ENCODE data around the gene CDKL5. TPM values are rescaled to one million over a fixed set of nuclear protein-coding genes. Genes with fewer than 3 reads are reported as not detected.

Gene CDKL5
- polyA plus RNA-seq, 1 donor: 14.8 TPM

DNA sequence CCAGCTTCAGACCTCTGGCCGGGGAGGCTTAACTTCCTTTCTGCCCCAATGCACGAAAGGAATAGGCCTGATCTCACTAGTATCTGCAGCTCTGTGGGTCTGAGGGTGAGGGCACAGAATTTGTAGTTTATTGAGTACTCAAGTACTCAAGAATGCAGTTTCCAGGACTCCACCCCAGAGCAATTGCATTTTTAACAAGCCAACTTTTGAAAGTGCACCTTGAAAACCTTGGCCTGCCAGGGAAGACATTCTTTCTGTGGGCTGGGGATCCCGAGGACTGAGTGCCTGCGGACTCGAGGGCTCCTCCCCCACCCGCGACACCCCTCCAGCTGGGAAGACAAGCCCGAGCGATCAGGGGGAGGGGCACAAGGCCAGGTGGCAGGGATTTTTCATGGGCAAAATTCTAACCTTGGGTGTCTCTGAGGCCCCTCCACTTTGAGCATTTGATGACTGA, 224.1 kb downstream of the CDKL5 start:
- peak; percentile 11 for DNase-seq

DNA sequence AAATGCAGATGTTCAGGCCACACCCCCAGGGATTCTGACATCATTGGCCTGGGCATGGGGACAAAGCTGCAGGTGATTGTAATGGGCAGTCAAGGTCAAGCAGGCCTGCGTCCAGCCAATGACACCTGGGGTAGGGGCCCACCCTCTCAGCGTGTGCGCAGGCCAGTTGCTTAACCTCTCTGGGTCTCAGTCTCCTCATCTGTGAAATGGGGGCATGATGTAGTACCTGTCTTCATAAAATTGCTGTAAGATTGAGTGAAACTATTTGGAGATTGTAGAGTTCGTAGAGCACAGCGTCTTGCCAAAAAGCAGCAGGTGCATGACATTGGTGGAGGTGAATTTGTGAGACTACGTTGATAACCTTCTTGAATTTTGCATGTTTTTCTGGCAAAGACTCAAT, 225.3 kb downstream of the CDKL5 start:
- no peak for DNase-seq

DNA sequence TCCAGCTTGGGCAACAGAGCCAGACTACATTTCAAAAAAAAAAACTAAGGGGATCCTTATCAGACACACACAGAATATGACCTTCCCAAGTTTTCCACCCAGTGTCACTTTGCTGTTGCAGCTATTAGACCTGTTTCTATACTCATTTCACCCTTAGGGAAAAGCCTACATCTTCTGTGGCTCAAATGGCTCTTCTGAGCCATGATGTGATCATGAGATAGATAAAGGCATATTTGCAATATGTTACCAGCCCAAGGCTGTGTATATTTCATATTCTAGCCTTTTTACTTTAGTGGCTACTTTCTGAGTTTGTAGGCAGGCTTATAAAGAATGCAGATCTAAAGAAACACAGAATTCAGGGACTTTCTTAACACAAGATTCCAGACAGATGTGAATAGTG, 227.2 kb downstream of the CDKL5 start:
- no peak for DNase-seq

DNA sequence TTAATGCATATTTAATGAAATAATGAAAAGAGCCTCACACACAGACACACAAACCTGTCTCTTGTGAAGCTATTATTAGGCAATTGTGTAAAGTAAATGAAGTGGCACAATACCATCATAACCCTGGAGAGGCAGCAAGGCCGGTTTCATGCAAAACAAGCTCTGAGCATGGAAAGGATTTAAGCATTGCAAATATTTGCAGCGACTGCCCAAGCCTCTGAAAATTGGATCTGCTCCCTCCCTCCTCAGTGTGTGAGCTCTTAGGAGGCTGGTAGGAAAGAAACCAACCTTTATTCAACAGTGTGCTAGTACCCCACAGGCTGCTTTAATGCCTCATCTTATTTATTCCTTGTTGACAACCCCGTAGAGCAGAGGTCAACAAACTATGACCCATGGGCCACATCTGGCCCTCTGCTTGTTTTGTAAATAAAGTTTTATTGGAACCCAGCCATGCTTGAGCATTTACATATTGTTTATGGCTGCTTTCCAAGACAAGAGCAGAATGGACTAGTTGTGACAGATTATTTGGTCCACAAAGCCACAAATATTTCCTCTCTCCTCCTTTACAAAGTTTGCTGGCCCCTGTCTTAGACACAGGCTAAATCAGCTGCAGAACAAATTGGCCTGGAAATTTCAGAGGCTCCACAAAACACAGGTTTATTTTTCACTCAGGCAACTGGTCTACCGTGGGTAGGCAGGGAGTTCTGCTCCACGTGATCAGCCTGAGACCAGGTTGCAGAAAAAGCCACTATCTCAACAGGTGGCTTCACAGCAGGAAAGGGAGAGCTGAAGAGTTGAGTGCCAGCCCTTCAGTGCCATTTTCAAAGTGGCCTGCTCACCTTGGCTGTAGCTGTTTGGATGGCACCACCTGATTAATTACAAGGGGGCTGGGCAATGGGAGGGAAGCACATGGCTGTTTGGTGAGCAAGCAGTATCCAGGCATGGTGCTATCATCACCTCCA, 229.7 kb downstream of the CDKL5 start:
- DNase-seq: no peak

DNA sequence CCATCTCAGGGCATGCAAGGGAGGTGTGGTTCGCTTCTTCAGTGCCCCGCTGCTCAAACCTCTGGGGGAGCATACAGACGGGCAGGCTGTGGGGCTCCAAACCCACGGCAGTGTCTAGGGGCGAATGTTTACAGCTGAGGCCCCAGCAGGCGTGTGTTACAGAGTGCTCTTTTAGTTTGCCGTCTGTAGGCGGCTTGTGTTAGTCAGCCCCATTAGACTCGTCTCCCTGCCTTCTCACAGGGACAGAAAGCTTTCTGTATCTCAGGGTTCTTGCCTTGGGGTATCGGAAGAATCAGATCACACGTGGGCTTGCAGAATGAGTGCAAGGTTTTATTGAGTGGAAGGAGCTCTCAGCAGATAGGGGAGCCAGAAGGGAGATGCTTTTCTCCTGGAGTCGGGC, 235.9 kb downstream of the CDKL5 start:
- no peak for DNase-seq

DNA sequence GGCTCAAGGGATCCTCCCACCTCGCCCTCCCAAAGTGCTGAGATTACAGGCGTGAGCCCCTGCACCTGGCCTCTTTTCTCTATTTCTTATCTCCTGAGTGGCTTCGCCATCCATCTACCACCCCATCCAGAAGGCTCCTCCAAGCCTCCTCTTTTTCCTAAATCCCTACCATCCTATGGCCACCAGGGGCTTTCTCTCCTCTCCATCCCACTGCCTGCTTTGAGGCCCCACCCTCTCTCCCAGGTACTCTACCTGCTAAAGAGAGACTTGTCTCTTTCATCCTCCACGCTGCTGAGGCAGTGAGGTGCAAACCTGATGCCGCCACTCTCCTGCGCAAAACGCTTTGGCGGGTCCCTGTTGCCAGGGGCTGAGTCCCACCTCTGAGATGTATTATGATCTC, 239.5 kb downstream of the CDKL5 start:
- no peak for DNase-seq

DNA sequence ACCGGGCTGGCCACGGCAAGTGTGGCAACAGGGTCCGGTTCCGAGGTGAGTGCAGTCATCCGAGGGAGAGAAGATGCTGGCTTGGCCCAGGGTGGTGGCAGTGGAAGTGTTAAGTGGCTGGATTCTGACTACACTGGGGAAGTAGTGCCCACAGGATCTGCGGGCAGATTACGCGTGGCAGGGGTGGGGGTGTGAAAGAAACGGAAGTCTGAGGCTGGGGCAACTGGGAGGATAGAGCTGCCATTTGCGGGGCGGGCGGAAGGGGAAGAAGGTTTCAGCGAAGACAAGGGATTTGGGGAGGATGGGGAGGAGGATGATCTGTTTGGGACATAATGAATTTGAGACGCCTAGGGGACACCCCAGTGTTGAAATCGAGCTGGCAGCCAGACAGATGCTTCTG, 241.2 kb downstream of the CDKL5 start:
- no peak for DNase-seq

DNA sequence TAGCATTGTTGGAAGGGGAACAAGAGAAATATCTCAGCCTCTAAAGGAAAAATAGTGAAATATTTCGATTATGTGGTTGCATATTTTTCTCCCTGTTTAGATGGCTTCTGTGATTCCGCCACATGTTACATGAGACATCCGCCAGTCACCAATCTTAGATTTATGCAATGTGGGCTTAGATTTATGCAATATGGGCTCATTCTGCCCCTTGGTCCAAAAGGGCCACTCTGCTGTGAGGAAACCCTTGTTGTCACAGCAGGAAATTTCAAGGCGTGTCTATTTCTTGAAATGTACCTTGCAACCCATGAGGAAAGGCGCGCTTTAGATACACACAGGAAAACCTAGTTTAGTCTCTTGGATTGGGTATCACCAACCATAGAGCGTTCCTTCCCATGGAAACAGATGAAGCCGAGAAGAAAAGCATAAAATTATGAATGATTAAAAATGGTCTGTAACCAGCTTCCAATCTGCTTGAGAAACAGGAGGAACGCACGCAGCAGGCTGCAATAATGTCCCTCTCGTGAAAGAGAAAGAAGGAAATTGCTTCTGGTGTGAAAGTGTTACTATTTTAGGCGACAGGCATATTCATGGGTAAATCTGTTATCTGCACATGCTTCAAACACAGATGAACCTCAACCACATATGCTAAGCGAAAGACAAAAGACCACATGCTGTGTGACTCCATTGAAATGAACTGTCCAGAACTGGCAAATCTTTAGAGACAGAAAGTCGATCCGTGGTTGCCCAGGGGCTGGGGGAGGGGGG, 242.8 kb downstream of the CDKL5 start:
- no peak for DNase-seq

DNA sequence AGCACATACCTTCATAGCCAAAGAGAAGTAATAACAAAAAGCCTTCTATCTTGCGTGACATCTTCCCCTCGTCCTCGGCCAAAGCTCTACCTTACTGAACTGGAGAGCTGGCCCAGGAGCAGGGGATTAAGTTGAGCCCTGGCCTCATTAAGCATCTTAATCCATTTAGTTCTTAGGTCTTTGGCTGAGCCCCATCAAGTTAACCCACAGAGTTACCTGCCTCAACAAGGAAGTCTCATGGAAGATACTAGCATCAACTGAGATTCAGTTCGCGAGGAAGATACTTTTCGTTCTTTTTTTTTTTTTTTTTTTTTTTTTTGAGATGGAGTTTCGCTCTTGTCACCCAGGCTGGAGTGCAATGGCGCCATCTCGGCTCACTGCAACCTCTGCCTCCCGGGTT, 246.6 kb downstream of the CDKL5 start, which contains the start of gene RS1:
TSS of gene RS1 (minus strand) at position 101 of the 400 bp plus-strand sequence. CDS start at position 61, 40 bp downstream.
- no peak for DNase-seq

DNA sequence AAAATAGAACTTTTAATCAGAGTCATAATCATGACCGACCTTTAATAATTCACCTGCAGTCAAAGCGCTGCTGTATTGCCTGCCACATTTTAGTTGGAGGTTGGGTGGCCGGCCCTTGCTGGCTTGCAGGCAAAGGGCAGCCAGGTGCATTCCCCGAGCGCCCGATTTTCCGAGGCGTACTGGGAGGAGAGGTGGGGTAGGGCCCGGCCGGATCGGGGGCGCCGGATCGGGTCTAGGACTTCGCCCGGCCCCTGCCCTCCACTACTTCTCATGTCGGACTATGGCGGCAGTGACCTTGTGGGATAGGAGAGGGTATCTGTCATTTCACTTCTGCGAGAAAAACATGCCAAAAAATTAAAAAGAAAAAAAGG, 249.0 kb downstream of the CDKL5 start:
- no peak for DNase-seq

DNA sequence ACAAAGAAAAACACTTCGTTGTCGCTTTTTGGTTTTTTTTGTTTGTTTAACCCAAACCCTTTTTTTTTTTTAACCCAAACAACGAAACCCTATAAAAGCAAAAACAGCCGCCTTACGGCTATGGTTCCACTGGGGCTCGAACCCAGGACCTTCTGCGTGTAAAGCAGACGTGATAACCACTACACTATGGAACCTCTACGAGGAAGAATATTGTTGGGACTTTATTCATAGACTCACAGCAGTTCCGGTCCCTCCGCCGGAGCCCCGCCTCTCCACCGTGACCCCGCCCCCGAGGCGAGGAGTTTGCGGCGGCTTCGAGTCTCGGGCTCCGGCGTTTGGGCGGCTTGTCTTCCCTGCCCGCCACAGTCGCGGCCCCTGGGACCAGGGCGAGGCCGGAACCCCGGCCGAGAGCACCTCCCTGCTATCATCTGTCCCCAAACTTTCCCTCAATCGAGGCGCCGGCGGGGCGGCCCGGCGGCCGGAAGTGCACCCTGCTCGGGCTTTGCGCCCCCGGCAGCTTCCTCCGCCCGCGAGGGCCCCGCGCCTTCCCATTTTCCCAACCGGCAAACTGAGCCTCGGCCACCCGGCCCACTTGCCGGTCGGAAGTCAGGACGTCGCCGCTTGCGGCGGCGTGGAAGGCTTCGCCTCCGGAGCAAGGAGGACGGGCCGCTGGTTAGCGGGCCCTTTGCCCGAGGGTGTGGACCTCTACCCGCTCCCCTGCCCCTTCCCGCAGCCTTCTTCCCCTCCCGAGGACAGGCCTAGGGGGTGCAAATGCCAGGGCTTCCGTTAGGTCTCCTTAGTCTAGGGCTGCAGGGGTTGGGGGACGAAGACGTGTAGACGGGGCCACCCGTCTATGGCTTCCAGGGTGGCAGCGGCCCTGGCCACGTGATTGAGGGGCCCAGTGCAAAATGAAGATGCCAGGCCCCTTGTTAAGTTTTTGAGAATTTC, 249.7 kb downstream of the CDKL5 start:
- DNase-seq: peak; percentile 68

DNA sequence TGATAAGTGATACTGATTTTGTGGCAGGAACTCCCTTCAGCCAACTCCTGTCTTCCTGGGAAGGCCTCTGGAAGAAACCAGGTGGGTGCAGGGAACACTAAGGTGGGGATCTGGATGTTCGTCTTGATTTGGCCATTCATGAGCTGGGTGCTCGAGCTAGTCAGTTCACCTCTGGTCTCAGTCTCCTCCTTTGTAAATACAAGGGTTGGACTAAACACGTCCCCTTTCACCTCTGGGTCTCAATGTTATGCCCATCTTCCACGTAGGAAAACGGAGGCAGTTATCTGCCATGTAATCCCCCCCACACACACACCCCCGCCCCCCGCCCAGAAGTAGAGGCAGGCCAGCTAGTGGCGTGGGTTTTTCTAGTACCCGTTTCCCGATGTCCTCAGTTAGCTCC, 250.6 kb downstream of the CDKL5 start:
- DNase-seq: no peak

DNA sequence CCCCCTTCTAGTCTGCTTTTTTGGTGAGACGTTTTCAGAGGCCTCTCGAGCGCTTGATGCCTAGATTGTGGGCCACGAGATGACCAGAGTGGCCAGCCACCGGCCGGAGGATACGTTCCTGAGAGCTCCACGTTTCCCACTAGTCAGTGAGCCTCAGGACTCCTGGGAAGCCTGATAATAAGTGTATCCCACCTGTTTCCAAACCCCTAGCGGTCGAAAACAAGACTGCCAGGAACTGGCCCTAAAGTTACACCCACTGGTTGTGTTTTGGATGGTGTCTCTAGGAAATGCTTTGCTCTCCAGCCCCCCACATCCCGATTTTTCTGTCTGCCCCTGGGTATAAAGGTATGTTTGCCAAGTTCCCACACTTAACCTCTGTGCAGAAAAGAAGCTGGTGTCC, 251.1 kb downstream of the CDKL5 start:
- DNase-seq: peak; percentile 7

DNA sequence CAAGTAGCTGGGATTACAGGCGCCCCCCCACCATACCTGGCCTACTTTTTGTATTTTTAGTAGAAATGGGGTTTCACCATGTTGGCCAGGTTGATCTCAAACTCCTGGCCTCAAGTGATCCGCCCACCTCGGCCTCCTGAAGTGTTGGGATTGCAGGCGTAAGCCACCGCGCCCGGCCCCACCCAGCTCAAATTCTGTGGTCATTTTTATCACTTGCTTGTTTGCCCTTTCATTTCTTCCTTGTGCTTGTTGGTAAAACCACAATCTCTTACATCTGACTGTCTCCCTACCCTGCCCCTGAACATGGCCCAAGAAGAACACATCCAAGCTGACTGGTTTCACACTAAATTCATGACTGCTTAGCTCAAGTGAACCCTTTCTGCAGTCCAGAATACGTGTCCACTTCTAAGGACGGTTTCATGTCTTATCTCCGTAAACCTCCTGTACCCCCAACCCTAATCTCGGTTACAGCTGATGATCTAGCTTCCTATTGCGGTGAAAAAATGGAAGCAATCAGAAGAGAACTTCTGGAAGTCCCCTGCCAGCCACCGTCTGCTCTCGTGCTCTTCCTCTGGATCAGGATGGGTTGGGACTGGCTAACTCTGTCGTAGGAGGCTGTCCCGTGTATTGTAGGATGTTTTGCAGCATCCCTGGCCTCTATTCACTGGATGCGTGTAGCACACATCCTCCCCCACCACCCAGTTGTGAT, 251.9 kb downstream of the CDKL5 start:
- DNase-seq: no peak

DNA sequence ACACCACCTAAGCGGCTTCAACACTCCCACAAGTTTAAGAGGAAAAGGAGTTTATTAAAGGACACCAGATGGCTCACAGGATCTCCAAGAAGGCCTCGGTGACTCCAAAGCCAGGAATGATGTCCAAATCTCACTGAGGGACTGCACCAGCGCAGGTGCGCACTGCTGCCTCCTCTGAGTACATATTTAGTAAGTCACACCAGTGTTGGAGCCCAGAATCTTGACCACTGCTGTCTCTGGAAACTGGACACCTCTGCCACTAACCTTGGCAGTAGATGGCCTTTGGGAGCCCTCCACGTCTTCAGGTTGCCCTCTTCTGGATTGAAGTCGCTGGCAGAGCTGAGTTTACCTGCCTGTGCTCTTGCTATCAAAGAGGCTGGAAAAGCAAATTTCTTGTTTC, 256.6 kb downstream of the CDKL5 start:
- DNase-seq: no peak

DNA sequence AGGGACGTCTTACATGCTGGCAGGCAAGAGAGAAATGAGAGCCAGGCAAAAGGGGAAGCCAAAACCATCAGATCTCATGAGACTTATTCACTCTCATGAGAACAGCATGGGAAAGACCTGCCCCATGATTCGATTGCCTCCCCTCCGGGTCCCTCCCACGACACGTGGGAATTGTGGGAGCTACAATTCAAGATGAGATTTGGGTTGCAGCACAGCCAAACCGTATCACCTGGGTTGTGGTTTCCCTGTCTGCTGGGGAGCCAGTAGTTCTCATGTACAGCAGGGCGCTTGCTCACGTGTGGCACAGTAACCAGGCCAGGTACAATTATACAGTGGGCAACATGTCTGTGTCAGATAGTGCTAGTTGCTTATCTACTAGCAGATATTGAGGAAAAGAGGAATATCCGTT, 257.6 kb downstream of the CDKL5 start:
- DNase-seq: no peak

DNA sequence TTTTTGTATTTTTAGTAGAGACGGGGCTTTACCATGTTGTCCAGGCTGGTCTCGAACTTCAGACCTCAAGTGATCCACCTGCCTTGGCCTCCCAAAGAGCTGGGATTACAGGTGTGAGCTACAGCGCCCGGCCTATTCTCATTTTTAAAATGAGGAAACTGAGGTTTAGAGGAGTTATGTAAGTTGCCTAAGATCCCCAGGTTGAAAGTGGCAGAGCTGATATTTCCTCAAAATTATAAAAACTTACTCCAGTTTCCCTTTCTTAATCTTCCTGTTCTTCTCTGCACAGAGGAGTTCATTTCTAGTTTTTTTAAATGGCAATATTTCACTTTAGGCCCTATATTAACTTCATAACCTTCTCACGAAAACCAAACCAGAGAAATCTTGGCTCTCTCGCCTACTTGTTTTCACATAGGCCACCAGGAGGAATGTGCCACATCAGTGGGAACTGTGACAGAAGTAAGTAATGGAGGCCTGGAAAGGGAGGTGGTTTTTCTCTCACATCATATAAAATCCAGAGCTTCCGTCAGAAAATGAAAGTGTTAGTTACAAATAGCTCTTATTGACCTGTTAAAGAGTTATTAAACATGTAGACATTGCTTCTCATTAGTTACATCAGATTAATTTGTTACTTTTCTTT, 262.6 kb downstream of the CDKL5 start:
- no peak for DNase-seq

DNA sequence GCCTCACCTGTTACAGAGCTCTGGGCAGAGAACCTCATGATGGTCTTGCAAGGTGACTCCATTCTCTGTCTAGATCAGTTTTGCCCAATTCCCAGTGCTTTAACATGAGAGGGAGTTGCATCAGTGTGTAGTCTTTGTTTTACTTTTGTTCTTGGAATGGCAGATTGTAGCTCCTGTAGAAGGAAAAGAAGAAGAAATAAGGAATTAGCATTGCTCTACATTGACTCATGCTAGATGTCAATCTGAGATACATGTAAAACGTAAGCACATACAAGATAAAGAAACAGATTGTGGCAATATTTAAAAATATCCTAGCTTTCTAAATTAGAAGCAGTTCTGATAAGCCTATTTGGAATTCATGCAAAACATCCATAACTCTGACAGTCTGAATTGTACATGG, 266.0 kb downstream of the CDKL5 start:
- DNase-seq: no peak

DNA sequence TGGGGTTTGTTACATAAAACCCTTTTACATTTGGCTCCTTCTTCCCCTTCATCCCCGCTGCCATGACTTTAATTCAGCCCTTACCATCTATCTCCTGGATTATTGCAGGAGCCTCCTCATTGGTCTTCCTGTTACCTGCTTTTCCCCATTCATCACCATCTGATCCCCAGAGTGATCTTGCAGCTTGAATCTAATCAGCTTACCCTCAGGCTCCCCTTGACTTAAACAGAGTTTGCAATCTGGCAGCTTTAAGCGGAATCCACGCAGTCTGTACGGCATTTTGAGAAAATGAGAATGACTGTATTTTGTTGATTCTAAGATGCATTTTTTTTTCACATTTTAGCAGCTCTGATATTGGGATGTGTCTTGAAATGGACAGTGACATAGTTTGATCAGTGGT, 267.1 kb downstream of the CDKL5 start:
- DNase-seq: no peak

DNA sequence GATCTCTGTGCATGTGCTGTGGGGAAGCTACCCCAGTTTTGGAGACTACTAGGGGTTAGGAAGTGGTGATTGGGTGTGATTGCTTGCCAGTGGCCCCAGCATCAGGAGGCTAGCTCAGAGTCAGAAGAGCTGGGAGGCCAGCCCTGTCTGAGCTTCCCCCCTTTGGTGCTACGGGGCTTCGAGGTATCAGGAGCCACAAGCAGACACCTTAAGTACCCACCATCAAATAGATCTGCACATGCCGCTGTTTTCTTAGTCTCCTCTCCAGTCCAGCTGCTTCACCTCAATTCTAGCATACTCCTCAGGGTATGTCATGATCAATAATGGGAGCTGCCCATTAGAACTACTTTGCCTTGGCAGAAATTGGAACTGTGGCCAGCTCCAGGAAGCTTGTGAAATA, 271.2 kb downstream of the CDKL5 start:
- no peak for DNase-seq
